Frontal cortex (tissue), 1 donor: ENCODE data around the gene HOXA13. TPM values are rescaled to one million over a fixed set of nuclear protein-coding genes. Genes with fewer than 3 reads are reported as not detected.

Experiments
- small RNA-seq: library from RNA; depleted of rRNA; stranded (forward); fragments of <200 nt; gene quantifications from one replicate; pipeline ENCODE3, GENCODE V24; 2014
- total RNA-seq: library from RNA; depleted of rRNA; stranded (reverse); fragments of >200 nt; gene quantifications from one replicate; pipeline ENCODE4 v1.2.3, GENCODE V29; 2014

The HOXA13 gene
- total RNA-seq, 1 donor from 2014 or later: not detected

Small RNA genes lying within 50 kb of the gene (small RNA-seq; reads per million reads assigned to genes)
- gene AC004080.5 (not detected), gene RF02140 (not detected), gene RF02141 (not detected)

Other genes starting within 250 kb of the HOXA13 start
- gene HOXA1, start 104.1 kb downstream of the HOXA13 start, total RNA-seq: not detected
- gene HOXA2, start 97.4 kb downstream of the HOXA13 start, total RNA-seq: not detected
- gene HOXA4, start 69.3 kb downstream of the HOXA13 start, total RNA-seq: not detected
- not detected for gene HOXA5, start 56.4 kb downstream of the HOXA13 start, total RNA-seq
- gene HOXA6, start 52.3 kb downstream of the HOXA13 start, total RNA-seq: not detected
- not detected for gene HOXA3, start 47.5 kb downstream of the HOXA13 start, total RNA-seq
- not detected for gene HOXA7, start 43.4 kb downstream of the HOXA13 start, total RNA-seq
- gene HOXA9, start 34.6 kb downstream of the HOXA13 start, total RNA-seq: not detected
- gene HOXA10, start 25.8 kb downstream of the HOXA13 start, total RNA-seq: not detected
- gene HOXA11, start 14.9 kb downstream of the HOXA13 start, total RNA-seq: not detected
- not detected for gene EVX1, start 42.7 kb upstream of the HOXA13 start, total RNA-seq